ES-I3 (cell line): Measurements from ENCODE around the gene RFX8.
"Not testable (repeated sequence)": the region's sequence is repeated elsewhere in the genome, so short reads cannot be mapped to it uniquely, and the experiment has no call there.

Experiments
- H3K36me3 ChIP-seq: 2 replicates; pipeline ENCODE4 v1.6.1; 2013; ENCODE audit warnings: mild to moderate bottlenecking, low read length, control low read depth, moderate library complexity; ENCODE audit not compliant: insufficient read depth
- H3K4me1 ChIP-seq: 2 replicates; pipeline ENCODE4 v1.6.1; 2013; ENCODE audit warnings: mild to moderate bottlenecking, control low read depth, low read length; ENCODE audit not compliant: insufficient read depth
- H3K9ac ChIP-seq: 2 replicates; pipeline ENCODE4 v1.6.1; 2013; ENCODE audit warnings: low read depth, mild to moderate bottlenecking, low read length, moderate library complexity
- H3K9me3 ChIP-seq: 2 replicates; pipeline ENCODE4 v1.6.1; 2013; ENCODE audit warnings: mild to moderate bottlenecking, low read length, moderate library complexity; ENCODE audit not compliant: control insufficient read depth, insufficient read depth

Gene RFX8

DNA sequence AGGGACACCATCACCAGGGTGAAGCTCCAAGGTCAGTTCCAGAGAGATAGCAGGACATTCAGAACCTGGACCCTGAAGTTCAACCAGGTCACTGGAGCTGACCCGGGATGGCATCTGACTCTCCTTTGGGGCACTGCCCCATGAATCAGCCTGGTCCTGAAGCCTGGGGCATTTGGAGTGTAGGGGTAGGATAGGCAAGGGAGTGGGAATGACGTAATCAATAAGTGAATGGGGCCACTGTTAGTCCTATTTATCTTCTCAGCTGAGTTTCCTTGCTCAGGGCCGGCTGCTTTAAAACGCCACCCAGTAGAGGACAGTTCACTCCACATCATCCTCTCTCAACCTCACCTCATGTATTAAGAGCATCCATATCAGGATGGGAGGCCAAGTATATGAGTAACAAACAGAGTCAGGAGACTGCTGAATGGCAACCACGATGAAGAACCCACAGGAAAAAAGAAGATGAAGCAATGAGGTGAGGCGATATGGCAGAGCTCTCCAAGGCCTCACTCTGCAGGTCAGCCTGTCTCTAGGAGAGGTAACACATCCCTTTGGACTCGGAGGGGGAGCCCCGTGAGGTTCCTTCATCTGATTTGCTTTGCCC, 1.8 kb upstream of the RFX8 start:
- Histone ChIP-seq H3K36me3 (no peaks in the 10 kb centered on the region), H3K9ac (no peak overlapping the region), H3K4me1 (peaks cover 9% of the 10 kb centered on the region; the same call in 1 of the 2 replicates)

DNA sequence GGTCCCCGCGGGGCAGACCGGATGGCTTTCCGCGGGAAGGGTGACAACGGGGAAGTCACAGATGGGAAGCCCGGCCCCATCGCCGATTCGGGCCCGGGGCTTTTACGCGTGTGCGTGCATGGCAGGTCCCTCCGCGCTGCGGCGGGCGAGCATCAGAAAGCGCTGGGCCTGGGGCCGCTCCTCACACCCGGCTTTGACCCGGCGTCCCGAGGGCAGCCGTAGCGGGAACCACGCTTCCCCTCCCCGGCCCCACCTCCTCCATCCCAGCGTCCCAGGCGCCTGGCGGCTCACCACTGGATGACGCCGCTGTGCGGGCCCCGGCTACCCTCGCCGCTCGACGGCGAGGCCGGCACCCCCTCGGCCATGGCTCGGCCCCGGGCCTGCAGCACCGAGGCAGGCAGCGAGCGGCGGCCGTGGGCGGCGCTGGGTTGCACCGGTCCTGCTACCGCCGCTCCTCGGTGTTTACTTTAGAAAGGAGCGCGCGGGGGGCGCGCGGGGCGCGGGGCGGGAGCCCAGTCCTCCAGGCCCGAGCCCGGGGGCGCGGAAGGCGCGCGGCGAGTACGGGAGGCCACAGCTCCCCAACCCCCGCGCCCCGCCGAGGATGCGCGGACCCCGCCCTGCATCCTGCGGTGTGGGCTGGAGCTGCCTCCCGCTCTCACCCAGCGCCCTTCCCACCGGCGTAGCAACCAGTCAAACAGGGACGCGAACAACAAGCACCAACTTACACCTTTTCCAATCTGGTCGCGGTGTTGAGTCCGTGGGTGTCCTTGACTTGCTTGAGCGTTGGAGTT, 806 bp downstream of the RFX8 start:
- H3K4me1 ChIP-seq, result peaks cover 9% of the 10 kb centered on the region; the same call in 1 of the 2 replicates

More for the DNA sequence above, 1.8 kb upstream of the RFX8 start:
- H3K9me3 ChIP-seq, result no peaks in the 10 kb centered on the region

DNA sequence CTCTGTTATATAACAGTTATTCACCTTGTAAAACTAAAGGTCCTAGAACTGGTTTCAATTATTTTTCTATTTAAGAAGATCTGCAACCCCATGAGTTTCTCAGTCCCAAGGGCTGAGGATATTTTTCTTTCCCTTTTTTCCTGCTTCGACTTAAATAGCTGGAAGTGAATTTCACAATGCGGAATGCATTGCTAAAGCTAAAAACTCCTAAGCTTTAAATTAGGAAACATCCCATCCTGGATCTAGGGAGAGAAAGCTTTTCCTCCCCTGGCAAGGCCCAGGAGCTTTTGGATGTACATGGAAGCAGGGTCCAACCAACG, 1.4 kb downstream of the RFX8 start:
- Histone ChIP-seq H3K4me1 (peaks cover 9% of the 10 kb centered on the region; the same call in 1 of the 2 replicates), H3K36me3 (no peaks in the 10 kb centered on the region), H3K9ac (peak overlapping the region; percentile 84), H3K9me3 (no peaks in the 10 kb centered on the region)

More for the DNA sequence above, 806 bp downstream of the RFX8 start:
- H3K36me3 ChIP-seq, result no peaks in the 10 kb centered on the region
- no peaks in the 10 kb centered on the region for H3K9me3 ChIP-seq
- H3K9ac ChIP-seq, result peak overlapping the region; percentile 84

DNA sequence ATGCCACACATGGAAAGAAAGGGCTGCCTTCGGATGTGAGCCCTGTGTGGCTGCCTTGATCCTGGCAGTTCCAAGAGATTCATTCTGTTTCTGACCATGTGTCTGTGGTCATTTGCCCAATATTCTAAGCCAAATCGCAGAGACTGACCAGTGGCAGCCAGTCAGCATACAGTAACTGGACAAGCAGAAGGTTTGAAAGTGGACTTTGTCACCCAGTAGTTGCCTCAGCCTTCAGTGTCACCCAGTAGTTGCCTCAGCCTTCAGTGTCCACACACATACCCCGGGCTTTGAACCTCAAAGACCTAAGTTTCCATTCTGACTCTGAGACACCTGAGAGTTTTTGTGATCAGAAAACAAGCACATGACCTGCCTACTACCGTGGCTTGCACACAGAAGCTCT, 5.0 kb downstream of the RFX8 start:
- no peak overlapping the region for H3K9ac ChIP-seq
- H3K9me3 ChIP-seq, result no peaks in the 10 kb centered on the region
- H3K36me3 ChIP-seq, result no peaks in the 10 kb centered on the region
- H3K4me1 ChIP-seq, result peaks cover 9% of the 10 kb centered on the region

DNA sequence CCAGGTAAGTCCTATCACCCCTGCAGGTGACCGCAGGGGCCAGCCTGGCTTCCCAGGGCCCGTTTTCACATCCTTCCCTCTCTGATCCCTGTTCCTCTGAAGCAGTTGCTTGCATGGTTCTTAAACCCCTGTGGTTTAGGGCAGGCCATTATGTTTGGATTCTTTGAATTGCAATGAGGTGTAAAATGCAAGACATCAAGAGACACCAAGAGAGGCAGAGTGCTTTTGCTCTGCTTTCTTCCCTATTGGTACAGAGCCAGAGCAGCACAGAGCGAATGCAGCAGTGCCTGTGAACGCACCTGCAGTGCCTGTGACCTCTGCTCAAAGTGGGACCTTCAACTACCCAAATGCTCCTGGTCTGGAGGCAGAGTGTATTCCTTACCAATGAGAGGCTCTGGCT, 7.6 kb downstream of the RFX8 start:
- H3K36me3 ChIP-seq, result no peaks in the 10 kb centered on the region
- peaks cover 9% of the 10 kb centered on the region for H3K4me1 ChIP-seq
- no peak overlapping the region for H3K9ac ChIP-seq
- no peaks in the 10 kb centered on the region for H3K9me3 ChIP-seq

DNA sequence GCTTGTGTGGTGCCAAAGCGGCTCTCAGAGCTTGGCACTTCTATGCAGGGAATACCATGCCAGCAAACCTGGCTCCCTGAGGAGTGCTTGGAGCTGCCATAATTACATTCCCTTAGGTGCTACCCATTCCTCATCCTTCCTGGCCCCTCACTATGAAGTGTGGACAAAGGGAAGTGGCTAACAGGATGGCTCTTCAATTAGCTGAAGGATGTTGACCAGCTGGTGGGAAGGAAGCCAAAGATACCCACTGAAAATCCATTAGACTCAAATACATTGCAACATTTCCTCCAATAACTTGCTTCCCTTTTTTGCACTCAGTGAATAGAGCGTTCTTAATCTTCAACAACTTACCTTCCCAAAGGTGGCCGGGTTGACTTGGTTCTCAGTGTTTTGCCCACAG, 8.5 kb downstream of the RFX8 start:
- H3K36me3 ChIP-seq, result no peaks in the 10 kb centered on the region
- no peaks in the 10 kb centered on the region for H3K9me3 ChIP-seq
- H3K9ac ChIP-seq, result no peak overlapping the region
- H3K4me1 ChIP-seq, result peaks cover 9% of the 10 kb centered on the region

DNA sequence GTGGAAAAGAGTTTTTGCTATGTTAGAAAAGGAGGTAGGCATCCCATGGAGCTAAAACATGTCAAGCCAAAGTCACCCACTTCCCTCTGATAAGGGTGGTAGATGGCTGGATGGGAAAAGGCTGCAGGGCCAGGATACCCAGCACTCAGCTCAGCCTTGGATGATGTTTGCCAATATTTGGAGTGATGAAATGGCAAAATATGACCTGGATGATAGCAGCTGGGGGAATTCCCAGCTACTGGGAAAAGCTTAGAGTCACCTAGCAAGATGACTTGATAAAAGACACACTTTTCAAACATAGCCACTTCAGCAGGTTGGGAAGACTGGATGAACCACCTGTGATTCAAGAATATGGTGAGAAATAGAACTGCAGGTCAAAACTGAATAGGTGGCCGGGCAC, 10.1 kb downstream of the RFX8 start:
- Histone ChIP-seq H3K9ac (no peak overlapping the region), H3K9me3 (no peaks in the 10 kb centered on the region), H3K4me1 (peaks cover 9% of the 10 kb centered on the region), H3K36me3 (no peaks in the 10 kb centered on the region)

DNA sequence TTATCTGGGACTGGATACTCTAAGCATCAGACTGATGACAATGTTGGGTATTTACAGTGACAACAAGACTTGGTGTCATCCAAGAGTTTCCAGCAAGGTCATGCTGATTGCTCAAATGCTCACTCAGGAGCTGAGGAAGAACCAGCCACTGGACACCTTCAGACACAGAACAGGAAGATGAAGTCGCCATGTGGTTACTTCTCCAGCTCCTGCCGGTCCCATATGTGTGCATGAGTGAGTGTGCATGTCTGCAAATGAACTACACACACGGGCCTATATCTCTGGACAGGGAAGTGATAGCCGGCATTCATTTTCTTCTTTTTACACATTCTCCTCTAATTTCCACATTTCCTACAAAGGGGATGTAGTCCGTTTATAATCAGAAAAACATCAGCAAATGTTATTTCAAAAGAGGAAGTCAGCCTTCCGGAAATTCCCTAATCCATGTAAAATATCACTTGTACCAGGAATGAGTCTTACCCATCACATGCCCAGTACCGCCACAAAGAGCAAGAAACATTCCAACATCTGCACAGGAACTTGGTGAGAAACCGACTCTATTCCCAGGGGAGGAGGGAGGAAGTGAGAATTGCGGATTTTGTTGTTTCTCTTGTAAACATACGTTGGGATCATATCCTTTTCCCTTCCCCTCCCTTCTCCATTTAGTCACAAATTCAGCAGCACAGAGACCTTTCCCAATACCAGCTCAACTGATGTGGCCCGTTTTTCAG, 10.8 kb downstream of the RFX8 start:
- H3K9me3 ChIP-seq, result no peaks in the 10 kb centered on the region
- peaks cover 9% of the 10 kb centered on the region for H3K4me1 ChIP-seq
- no peaks in the 10 kb centered on the region for H3K36me3 ChIP-seq
- H3K9ac ChIP-seq, result no peak overlapping the region

DNA sequence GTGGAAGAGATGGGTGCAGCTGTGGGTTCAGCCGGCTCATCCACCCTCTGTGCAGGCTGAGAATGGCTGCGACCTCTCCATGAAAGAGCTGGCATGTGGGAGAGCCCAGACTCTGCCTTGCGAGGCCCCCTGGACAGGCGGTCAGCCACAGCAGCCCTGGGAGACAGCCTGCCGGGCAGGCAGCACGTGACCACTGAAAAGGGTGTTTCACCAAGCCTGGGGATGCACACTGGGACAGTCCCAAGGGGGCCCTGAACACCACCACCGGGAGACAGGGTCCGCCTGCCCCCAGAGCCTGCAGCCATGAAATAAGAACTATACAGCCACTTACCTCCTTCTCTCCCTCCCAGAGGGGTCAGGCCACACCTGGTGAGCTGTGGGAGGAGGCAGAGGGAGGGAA, 11.5 kb downstream of the RFX8 start:
- no peak overlapping the region for H3K9ac ChIP-seq
- no peaks in the 10 kb centered on the region for H3K9me3 ChIP-seq
- H3K4me1 ChIP-seq, result peaks cover 9% of the 10 kb centered on the region
- no peaks in the 10 kb centered on the region for H3K36me3 ChIP-seq

DNA sequence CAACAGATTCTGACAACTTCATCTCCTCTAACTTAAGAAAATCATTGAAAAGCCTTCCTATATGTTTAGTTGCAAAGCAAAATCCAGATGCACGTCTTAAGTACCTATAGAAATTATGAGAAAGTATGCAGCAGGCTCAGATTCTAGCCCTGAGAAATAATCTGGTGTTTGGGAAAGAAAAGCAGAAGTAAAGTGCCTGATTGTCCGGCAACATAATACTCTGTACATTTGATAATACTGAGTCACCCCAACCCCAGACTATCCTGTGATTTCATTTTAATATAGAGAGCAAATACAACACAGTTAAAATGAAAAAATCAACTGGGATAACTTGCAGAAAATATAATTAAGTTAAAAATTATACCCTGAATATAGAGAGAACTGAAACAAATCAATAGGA, 13.5 kb downstream of the RFX8 start:
- no peaks in the 10 kb centered on the region for H3K9me3 ChIP-seq
- 0 out of 2 replicates have a peak, but pooled peaks cover 5% of the 10 kb centered on the region for H3K4me1 ChIP-seq
- no peak overlapping the region for H3K9ac ChIP-seq
- no peaks in the 10 kb centered on the region for H3K36me3 ChIP-seq

DNA sequence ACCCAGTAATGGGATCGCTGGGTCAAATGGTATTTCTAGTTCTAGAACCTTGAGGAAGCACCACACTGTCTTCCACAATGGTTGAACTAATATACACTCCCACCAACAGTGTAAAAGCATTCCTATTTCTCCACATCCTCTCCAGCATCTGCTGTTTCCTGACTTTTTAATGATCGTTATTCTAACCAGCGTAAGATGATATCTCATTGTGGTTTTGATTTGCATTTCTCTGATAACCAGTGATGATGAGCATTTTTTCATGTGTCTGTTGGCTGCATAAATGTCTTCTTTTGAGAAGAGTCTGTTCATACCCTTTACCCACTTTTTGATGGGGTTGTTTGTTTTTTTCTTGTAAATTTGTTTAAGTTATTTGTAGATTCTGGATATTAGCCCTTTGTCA, 20.5 kb downstream of the RFX8 start:
- H3K36me3 ChIP-seq, H3K9ac ChIP-seq, H3K4me1 ChIP-seq, H3K9me3 ChIP-seq: not testable (repeated sequence)

DNA sequence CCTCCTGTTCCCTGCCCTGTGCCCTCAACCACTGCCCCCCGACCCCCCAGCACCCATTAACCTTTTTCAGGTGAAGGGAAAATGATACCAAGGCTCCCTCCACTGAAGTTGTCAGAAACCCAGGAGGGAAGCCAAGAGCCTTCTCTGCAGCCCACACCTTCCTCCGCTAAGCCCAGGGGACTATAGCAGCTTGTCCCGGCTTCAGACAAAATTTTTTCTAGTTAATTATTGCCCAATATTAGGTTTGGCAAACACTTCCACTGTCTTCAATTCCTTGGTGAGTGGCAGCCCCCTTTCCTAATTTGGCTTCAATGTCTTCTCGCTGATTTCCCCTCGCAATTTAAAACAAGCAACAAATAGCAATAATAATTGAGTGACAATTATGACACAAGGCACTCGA, 23.9 kb downstream of the RFX8 start:
- H3K9ac ChIP-seq, result no peak overlapping the region
- no peaks in the 10 kb centered on the region for H3K36me3 ChIP-seq
- H3K9me3 ChIP-seq, result no peaks in the 10 kb centered on the region
- H3K4me1 ChIP-seq, result no peaks in the 10 kb centered on the region

DNA sequence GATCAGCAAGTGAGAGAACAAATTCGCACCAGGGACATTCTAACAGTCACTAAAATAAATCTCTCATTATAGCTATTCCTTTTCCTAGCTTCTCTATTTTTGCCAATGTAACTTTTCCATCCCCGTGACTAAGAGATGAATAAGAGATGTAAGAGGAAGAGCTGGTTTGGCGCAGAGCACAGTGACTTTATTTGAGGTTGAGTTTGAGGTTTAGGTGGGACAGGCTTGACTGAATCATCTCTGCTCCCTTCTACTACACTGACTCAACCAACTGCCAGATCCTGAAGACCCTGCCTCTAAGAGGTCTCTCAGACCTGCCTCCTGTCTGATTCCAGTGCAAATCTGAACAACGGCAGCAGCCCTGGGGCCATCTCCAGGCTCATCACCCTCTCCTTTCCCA, 28.0 kb downstream of the RFX8 start:
- Histone ChIP-seq H3K36me3 (no peaks in the 10 kb centered on the region), H3K4me1 (no peaks in the 10 kb centered on the region), H3K9me3 (0 out of 2 replicates have a peak, but pooled peaks cover 3% of the 10 kb centered on the region), H3K9ac (no peak overlapping the region)

DNA sequence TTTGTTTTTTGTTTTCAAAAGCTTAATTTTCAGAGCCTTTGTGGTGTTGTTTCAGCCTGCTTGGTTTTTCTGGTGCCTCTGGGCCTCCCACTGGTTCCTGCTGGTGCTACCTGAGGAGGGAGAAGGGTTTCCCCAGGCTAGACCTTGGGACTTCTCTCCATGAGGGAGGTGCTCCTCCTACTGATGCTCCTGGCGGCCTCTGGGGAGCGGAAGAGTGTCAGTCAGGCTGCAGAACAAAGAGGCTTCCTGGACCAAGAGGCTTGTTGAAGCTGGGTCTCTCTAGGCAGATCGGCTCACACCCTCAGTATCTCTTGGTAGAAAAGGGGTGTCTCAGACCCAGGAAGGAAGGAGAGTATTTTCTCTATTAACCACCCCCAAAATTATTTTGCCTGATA, 32.2 kb downstream of the RFX8 start:
- H3K9ac ChIP-seq, result no peak overlapping the region

More for the DNA sequence above, 32.2 kb downstream of the RFX8 start:
- 0 out of 2 replicates have a peak, but pooled peaks cover 3% of the 10 kb centered on the region for H3K9me3 ChIP-seq
- no peaks in the 10 kb centered on the region for H3K36me3 ChIP-seq
- H3K4me1 ChIP-seq, result no peaks in the 10 kb centered on the region
